GM10847 (cell line): Measurements from ENCODE around the gene MCEE.

Experiments
- POLR2A ChIP-seq: IDR thresholded peaks from 2 replicates; pipeline ENCODE4 v1.6.1; 2011; ENCODE audit not compliant: insufficient read length; ENCODE audit errors: extremely low read depth

Gene MCEE

GRCh38 chr2:71063216-71063615 is 66.8 kb downstream of the MCEE start:
- TF ChIP-seq POLR2A: no peak

- no peak for TF ChIP-seq POLR2A
Measured at GRCh38 chr2:71060871-71061270, 69.2 kb downstream of the MCEE start.

- TF ChIP-seq POLR2A: no peak
Measured at GRCh38 chr2:71060211-71060610, 69.8 kb downstream of the MCEE start.
